Spleen (tissue), 7 donors: ENCODE data around the gene CAMTA1.

ENCODE experiments used
- POLR2A ChIP-seq, 3 donors: fragments of 450-650 bp; IDR thresholded peaks; one replicate each; pipeline ENCODE4 v1.5.1; 2017; ENCODE audit warnings: antibody characterized with exemption in 3 of 3, mild to moderate bottlenecking in 1 of 3
- POLR2AphosphoS5 ChIP-seq, 3 donors: sonication (generic); formaldehyde crosslinking; IDR thresholded peaks; one replicate each; pipeline ENCODE4 v1.5.1; 2017; ENCODE audit warnings: antibody characterized with exemption in 3 of 3
- TF ChIP-seq, protein P1 (sequence below), 11 experiments: fragments of 200-600 bp in 7 of 11; fragments of 450-650 bp in 4 of 11; sonication (generic) in 4 of 11; IDR thresholded peaks in 8 of 11; conservative IDR thresholded peaks in 3 of 11; 1 replicate in 7 of 11; 2 replicates in 4 of 11; pipeline versions ENCODE4 v1.4.0 to v1.8.0; 2016 to 2021; ENCODE audit warnings: antibody characterized with exemption in 11 of 11, inconsistent platforms in 4 of 11, mild to moderate bottlenecking in 1 of 11
- donor health status: DM: no; HTN: no; CAD: no; lungs with moderate emphysema.
- donor health status: DM: no; HTN: no; CAD: no.
- donor health status: DM: no; HTN: no; CAD: no.

DNA sequence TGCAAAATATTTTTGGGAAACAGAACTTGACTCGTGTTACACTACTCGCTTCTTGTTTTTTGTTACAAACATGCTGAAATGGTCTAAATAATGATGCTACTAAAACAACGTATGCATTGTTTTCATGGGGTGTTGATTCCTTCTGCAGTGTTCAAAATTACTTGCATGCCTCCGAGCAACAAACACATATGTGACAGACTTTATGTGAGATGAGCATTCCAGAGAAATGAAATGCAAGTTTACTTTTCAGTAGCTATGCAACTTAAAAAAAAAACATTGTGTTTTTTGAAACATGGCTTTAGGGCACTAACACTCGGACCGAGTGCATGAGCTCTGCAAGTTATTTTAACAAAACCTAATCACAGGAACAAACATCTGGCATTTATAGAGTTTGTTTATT lies 84.8 kb downstream of the CAMTA1 start:
- TF ChIP-seq POLR2AphosphoS5 (IDR thresholded peaks at IDR 0.05) = no peak
- TF ChIP-seq, protein P1, sequence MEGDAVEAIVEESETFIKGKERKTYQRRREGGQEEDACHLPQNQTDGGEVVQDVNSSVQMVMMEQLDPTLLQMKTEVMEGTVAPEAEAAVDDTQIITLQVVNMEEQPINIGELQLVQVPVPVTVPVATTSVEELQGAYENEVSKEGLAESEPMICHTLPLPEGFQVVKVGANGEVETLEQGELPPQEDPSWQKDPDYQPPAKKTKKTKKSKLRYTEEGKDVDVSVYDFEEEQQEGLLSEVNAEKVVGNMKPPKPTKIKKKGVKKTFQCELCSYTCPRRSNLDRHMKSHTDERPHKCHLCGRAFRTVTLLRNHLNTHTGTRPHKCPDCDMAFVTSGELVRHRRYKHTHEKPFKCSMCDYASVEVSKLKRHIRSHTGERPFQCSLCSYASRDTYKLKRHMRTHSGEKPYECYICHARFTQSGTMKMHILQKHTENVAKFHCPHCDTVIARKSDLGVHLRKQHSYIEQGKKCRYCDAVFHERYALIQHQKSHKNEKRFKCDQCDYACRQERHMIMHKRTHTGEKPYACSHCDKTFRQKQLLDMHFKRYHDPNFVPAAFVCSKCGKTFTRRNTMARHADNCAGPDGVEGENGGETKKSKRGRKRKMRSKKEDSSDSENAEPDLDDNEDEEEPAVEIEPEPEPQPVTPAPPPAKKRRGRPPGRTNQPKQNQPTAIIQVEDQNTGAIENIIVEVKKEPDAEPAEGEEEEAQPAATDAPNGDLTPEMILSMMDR (IDR thresholded peaks at IDR 0.05 in 8 of 11, conservative IDR thresholded peaks at IDR 0.05 in 3 of 11) = no peak
- no peak for TF ChIP-seq POLR2A (IDR thresholded peaks at IDR 0.05)
